ENCODE data around the gene AR. TPM values are rescaled to one million over a fixed set of nuclear protein-coding genes. Genes with fewer than 3 reads are reported as not detected.

Gene AR
- total RNA-seq, 2 donors from 2014 or later, result 0.67 to 0.98 TPM

DNA sequence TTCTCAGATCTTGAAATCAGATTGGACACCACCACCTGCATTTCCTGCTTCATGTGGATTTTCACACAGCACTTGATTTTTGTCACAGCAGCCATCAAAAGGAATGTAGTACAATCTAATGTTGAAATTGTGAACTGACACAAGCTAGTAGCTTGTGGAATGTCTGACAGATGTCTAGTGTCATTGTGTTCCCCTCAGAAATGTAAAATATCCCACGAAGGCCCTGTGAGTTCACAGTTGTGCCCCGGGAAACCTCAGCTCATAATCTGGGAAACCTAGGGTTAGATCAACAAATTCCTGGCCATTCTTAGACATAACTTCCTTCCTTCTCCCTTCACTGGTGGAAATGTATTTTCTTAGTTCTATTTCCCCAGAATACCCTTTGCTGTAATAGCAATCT is 205.7 kb downstream of the AR start:
- no peaks in the 10 kb centered on the region for H3K27me3 ChIP-seq
- no peaks in the 10 kb centered on the region for H3K9me3 ChIP-seq
- no peak overlapping the region for H3K9ac ChIP-seq (ENCODE audit: low read depth in 2 of 2, low read length in 2 of 2)
- no peak for DNase-seq
- H3K27ac ChIP-seq, result no peak overlapping the region
- TF ChIP-seq, protein P1, sequence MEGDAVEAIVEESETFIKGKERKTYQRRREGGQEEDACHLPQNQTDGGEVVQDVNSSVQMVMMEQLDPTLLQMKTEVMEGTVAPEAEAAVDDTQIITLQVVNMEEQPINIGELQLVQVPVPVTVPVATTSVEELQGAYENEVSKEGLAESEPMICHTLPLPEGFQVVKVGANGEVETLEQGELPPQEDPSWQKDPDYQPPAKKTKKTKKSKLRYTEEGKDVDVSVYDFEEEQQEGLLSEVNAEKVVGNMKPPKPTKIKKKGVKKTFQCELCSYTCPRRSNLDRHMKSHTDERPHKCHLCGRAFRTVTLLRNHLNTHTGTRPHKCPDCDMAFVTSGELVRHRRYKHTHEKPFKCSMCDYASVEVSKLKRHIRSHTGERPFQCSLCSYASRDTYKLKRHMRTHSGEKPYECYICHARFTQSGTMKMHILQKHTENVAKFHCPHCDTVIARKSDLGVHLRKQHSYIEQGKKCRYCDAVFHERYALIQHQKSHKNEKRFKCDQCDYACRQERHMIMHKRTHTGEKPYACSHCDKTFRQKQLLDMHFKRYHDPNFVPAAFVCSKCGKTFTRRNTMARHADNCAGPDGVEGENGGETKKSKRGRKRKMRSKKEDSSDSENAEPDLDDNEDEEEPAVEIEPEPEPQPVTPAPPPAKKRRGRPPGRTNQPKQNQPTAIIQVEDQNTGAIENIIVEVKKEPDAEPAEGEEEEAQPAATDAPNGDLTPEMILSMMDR (IDR thresholded peaks at IDR 0.05), result no peak
- intact Hi-C loops (cut with DNase I), result no loop called here
- no peak overlapping the region for H3K4me3 ChIP-seq
- no peaks in the 10 kb centered on the region for H3K36me3 ChIP-seq
- H3K4me1 ChIP-seq, result no peaks in the 10 kb centered on the region

DNA sequence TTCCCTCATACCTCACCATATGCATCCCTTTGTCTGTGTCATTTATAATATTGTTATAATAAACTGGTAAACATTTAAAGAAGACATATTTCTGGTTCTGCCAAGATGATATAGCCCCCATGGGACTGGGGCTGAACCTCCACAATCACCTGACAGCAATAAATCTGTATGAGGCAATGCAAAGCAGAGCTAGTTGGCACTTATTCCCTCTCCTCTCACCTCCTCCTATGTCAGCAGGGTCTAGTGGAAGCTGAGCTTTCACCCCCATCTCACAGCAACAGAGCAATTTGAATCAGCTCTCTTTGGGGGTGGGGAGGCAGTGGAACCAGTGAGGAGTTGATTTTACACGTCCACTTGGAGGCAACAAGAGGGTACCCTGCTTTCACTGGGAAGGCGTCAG is 206.9 kb downstream of the AR start:
- intact Hi-C loops (cut with DNase I), result no loop called here
- Histone ChIP-seq H3K9ac (ENCODE audit: low read depth in 2 of 2, low read length in 2 of 2) (no peak overlapping the region), H3K4me3 (no peak overlapping the region), H3K4me1 (no peaks in the 10 kb centered on the region), H3K36me3 (no peaks in the 10 kb centered on the region), H3K9me3 (no peaks in the 10 kb centered on the region), H3K27ac (no peak overlapping the region), H3K27me3 (no peaks in the 10 kb centered on the region)
- TF ChIP-seq, protein P1 (IDR thresholded peaks at IDR 0.05), result no peak
- no peak for DNase-seq

DNA sequence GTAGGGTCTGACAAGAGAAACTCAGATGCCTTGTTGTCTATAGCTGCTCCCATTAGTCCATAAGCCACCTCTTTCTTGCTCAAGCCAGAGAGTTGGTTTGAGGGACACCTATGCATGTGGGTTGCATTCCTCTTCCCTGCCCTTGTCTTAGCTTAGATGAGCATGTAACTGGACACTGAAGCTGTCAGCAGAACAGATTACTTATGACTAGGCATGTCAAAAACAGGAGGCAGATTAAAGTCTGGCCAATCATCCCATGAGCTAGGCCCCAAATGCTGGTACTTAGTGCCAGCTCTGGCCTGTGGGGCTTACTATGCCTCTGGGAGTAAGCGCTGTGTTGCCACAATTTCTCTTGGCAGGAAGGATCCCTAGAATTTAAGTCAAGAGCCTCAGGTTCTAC is 215.2 kb downstream of the AR start:
- no peak overlapping the region for H3K27ac ChIP-seq
- H3K27me3 ChIP-seq, result no peaks in the 10 kb centered on the region

DNA sequence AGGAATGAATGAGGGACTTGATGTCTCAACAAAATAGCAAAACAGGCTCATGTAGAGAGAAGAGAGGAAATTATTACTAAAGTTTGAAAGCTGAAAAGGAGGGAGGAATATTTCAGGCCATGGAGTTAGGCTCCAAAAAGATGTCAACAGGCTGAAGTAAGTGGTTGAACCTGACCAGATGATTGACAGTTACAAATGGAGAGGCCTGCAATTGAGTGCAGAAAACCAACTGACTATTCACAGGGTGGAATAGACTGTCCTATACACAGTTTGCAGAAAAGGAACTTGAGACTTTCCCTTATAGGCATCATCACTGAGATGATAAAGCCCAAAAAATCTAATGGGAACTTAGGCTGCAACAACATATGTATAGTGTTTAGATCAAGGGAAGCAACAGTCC is 233.3 kb downstream of the AR start:
- intact Hi-C loops (cut with DNase I), result no loop called here
- Histone ChIP-seq H3K27ac (no peak overlapping the region), H3K36me3 (no peaks in the 10 kb centered on the region), H3K27me3 (peaks cover 4% of the 10 kb centered on the region), H3K9me3 (no peaks in the 10 kb centered on the region), H3K4me3 (no peak overlapping the region), H3K9ac (ENCODE audit: low read depth in 2 of 2, low read length in 2 of 2) (no peak overlapping the region), H3K4me1 (no peaks in the 10 kb centered on the region)
- no peak for DNase-seq
- TF ChIP-seq, protein P1 (IDR thresholded peaks at IDR 0.05), result no peak

More for the DNA sequence above, 215.2 kb downstream of the AR start:
- Histone ChIP-seq H3K4me1 (no peaks in the 10 kb centered on the region), H3K36me3 (no peaks in the 10 kb centered on the region), H3K9ac (ENCODE audit: low read depth in 2 of 2, low read length in 2 of 2) (no peak overlapping the region), H3K4me3 (no peak overlapping the region), H3K9me3 (no peaks in the 10 kb centered on the region)
- no peak for DNase-seq
- TF ChIP-seq, protein P1 (IDR thresholded peaks at IDR 0.05), result no peak
- intact Hi-C loops (cut with DNase I), result no loop called here

DNA sequence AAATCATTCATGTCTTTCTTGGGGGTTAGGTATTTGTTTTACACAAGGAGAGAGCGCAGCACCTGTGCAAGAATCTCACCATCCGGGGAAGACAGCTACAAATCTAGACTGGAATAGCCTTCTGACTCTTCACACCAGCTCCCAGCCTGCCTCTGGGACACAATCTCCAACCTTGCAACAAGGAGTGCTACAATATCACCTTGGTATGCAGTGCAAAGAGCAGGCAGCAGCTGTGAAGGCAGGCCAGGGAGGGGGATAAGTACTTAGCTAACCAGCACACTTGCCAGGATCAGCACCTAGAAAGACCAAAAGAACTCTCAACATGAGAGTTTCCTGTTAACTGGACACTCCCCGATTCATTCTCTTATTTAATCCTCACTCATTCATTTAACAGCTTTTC is 235.3 kb downstream of the AR start:
- Histone ChIP-seq H3K9ac (ENCODE audit: low read depth in 2 of 2, low read length in 2 of 2) (no peak overlapping the region), H3K36me3 (no peaks in the 10 kb centered on the region), H3K9me3 (no peaks in the 10 kb centered on the region), H3K27me3 (peaks cover 4% of the 10 kb centered on the region), H3K27ac (no peak overlapping the region), H3K4me1 (no peaks in the 10 kb centered on the region), H3K4me3 (no peak overlapping the region)
- DNase-seq, result no peak
- intact Hi-C loops (cut with DNase I), result no loop called here
- TF ChIP-seq, protein P1 (IDR thresholded peaks at IDR 0.05), result no peak

Measured in colonic mucosa (tissue), 4 donors.